ENCODE results near the gene PREX1. TPM values are rescaled to one million over a fixed set of nuclear protein-coding genes. Genes with fewer than 3 reads are reported as not detected.

Gene PREX1
- polyA plus RNA-seq, 1 of the 3 experiments (the other 2 are of a cell fraction) = 5.3 TPM

DNA sequence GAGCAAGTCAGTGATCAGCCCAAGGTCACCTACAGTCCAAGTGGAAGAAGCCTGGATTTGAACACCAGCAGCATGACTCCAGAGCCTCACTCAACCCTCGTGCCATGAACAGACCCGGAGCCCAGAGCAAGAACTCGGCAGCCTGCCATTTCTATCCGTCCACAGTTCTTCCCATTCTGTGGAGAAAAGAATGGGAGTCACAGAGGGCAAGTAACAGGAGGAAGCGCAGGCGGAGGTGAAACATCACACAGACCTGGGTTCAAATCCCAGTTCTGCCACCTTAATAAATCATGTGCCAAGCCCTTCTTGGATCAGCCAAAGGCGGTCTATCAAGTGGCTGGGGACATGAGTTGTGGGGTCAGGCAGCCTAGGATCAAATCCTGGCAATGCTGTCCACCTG, 4.3 kb downstream of the PREX1 start:
- no peaks in the 10 kb centered on the region for H3K36me3 ChIP-seq (replicated peaks in 1 of 2; ENCODE audit: control insufficient read depth in 1 of 2, insufficient read depth in 2 of 2, low read length in 1 of 2)
- no peaks in the 10 kb centered on the region for H3K9me2 ChIP-seq
- no peaks in the 10 kb centered on the region for H3K9me3 ChIP-seq
- CTCF ChIA-PET = interaction anchor here (1.3 kb wide), 1 partner anchor 66 kb away, joined by 3 read pairs; no protein-coding TSS in a partner anchor
- POLR2A ChIA-PET = no interaction called here
- no peak overlapping the region for H2AFZ ChIP-seq (ENCODE audit: low read depth)
- no peak overlapping the region for H3K9ac ChIP-seq
- H3K79me2 ChIP-seq (ENCODE audit: insufficient read depth) = peaks cover 13% of the 10 kb centered on the region; the same call in 1 of the 2 replicates
- peaks cover under 1 to 29% of the 10 kb centered on the region in 2 experiments; a peak in 3 of 4 replicates for H3K4me1 ChIP-seq (ENCODE audit: control insufficient read depth in 1 of 2, insufficient read depth in 2 of 2, low read depth in 1 of 2, low read length in 1 of 2)
- 0 out of 2 replicates have a peak overlapping the region, but pooled peaks have one; percentile 37 for H3K4me2 ChIP-seq
- TF ChIP-seq POLR2AphosphoS5 (IDR thresholded peaks at IDR 0.05; ENCODE audit: low read depth, low read length) (no peak), RCOR1 (IDR thresholded peaks at IDR 0.05; ENCODE audit: low read length) (no peak), FOXM1 (IDR thresholded peaks at IDR 0.05; ENCODE audit: low read depth) (no peak), FOSL2 (IDR thresholded peaks at IDR 0.05; ENCODE audit: borderline replicate concordance, low read depth) (no peak), TCF12 (IDR thresholded peaks at IDR 0.05) (no peak)
- H3F3A ChIP-seq (replicated peaks; ENCODE audit: insufficient read depth) = peaks cover 20% of the 10 kb centered on the region
- H3K27me3 ChIP-seq (ENCODE audit: insufficient read depth) = no peaks in the 10 kb centered on the region
- no peak for DNase-seq
- no peak overlapping the region for H3K27ac ChIP-seq (ENCODE audit: low read depth in 2 of 2, low read length in 1 of 2)
- 95% methylated on average over 7 of the region's 7 CpGs for WGBS (ENCODE audit: low lambda C conversion rate)
- H4K20me1 ChIP-seq (ENCODE audit: insufficient read depth) = no peaks in the 10 kb centered on the region
- no peak overlapping the region for H3K4me3 ChIP-seq (ENCODE audit: low read depth in 2 of 2, low read length in 1 of 2)

DNA sequence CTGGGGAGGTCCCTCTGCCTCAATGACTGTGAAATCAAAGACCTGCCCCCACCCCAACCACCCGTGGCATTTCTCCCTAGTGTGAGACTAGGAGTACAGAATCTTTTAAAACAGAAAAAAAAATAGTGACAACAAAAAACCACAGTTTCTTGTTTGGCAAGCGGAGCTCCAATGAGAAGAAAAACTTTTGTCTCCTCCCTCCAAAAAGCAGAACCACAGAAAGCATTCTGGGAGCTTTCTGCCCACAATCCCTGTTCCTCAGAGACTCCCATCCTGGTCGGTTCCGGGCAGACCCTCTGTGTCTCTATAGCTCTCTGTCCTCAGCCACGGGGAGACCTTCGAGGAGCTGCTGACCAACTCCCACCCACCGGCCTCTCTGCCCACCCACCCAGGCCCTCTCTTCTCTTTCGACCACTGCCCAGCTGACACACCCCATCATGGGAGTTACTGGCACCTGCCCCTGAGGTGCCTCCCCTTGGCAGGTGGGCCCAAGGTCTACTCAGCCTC, 4.9 kb downstream of the PREX1 start:
- DNase-seq = no peak
- 79% methylated on average over 8 of the region's 8 CpGs for WGBS (ENCODE audit: low lambda C conversion rate)
- no peak overlapping the region for H2AFZ ChIP-seq (ENCODE audit: low read depth)
- no peak overlapping the region for H3K9ac ChIP-seq
- CTCF ChIA-PET = interaction anchor here (1.3 kb wide), 1 partner anchor 67 kb away, joined by 3 read pairs; no protein-coding TSS in a partner anchor
- H3F3A ChIP-seq (replicated peaks; ENCODE audit: insufficient read depth) = peaks cover 20% of the 10 kb centered on the region
- POLR2A ChIA-PET = no interaction called here
- no peak overlapping the region for H3K4me2 ChIP-seq
- no peak overlapping the region for H3K4me3 ChIP-seq (ENCODE audit: low read depth in 2 of 2, low read length in 1 of 2)
- peaks cover 13% of the 10 kb centered on the region; the same call in 1 of the 2 replicates for H3K79me2 ChIP-seq (ENCODE audit: insufficient read depth)
- TF ChIP-seq RXRA (IDR thresholded peaks at IDR 0.05; ENCODE audit: borderline replicate concordance, low read depth) (no peak), RAD21 (IDR thresholded peaks at IDR 0.05; ENCODE audit: low read length) (no peak)
- H3K4me1 ChIP-seq (ENCODE audit: control insufficient read depth in 1 of 2, insufficient read depth in 2 of 2, low read depth in 1 of 2, low read length in 1 of 2) = peaks cover 0 to 29% of the 10 kb centered on the region in 2 experiments; a peak in 3 of 4 replicates
- no peaks in the 10 kb centered on the region for H3K9me3 ChIP-seq
- no peaks in the 10 kb centered on the region for H3K27me3 ChIP-seq (ENCODE audit: insufficient read depth)
- no peaks in the 10 kb centered on the region for H3K9me2 ChIP-seq
- H3K27ac ChIP-seq (ENCODE audit: low read depth in 2 of 2, low read length in 1 of 2) = no peak overlapping the region
- H4K20me1 ChIP-seq (ENCODE audit: insufficient read depth) = no peaks in the 10 kb centered on the region
- H3K36me3 ChIP-seq (replicated peaks in 1 of 2; ENCODE audit: control insufficient read depth in 1 of 2, insufficient read depth in 2 of 2, low read length in 1 of 2) = no peaks in the 10 kb centered on the region

DNA sequence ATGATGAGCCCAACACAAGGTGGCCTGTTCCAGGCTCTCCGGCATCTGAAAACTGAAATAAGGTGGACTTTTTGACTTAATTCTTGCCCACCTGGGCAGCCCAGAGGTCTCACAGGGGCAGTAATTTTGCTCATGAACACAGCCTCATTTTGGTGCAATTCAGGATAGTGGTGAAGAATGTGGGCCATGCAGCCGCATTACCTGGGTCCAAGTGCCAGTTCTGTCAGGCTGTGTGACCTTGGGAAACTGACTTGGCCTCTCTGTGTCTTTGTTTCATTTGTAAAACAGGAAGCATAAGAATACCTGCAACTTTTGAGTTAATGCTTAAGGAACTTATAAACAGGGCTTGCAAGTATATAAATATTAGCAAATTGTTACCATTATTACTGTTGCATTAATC, 5.6 kb downstream of the PREX1 start:
- H3K36me3 ChIP-seq (replicated peaks in 1 of 2; ENCODE audit: control insufficient read depth in 1 of 2, insufficient read depth in 2 of 2, low read length in 1 of 2) = no peaks in the 10 kb centered on the region
- peaks cover 13% of the 10 kb centered on the region; the same call in 1 of the 2 replicates for H3K79me2 ChIP-seq (ENCODE audit: insufficient read depth)
- no peaks in the 10 kb centered on the region for H3K9me3 ChIP-seq
- H3K4me1 ChIP-seq (ENCODE audit: control insufficient read depth in 1 of 2, insufficient read depth in 2 of 2, low read depth in 1 of 2, low read length in 1 of 2) = peaks cover 0 to 29% of the 10 kb centered on the region in 2 experiments; a peak in 3 of 4 replicates
- no peak overlapping the region for H2AFZ ChIP-seq (ENCODE audit: low read depth)
- no peak overlapping the region for H3K27ac ChIP-seq (ENCODE audit: low read depth in 2 of 2, low read length in 1 of 2)
- 95% methylated on average over 2 of the region's 2 CpGs for WGBS (ENCODE audit: low lambda C conversion rate)
- no peak overlapping the region for H3K9ac ChIP-seq
- H3K4me3 ChIP-seq (ENCODE audit: low read depth in 2 of 2, low read length in 1 of 2) = no peak overlapping the region
- H4K20me1 ChIP-seq (ENCODE audit: insufficient read depth) = no peaks in the 10 kb centered on the region
- POLR2A ChIA-PET = no interaction called here
- H3K4me2 ChIP-seq = no peak overlapping the region
- no peaks in the 10 kb centered on the region for H3K9me2 ChIP-seq
- CTCF ChIA-PET = interaction anchor here (1.7 kb wide), 1 partner anchor 165 kb away, joined by 6 read pairs; no protein-coding TSS in a partner anchor
- H3K27me3 ChIP-seq (ENCODE audit: insufficient read depth) = no peaks in the 10 kb centered on the region
- DNase-seq = no peak
- peaks cover 20% of the 10 kb centered on the region for H3F3A ChIP-seq (replicated peaks; ENCODE audit: insufficient read depth)
- TF ChIP-seq RFX5 (IDR thresholded peaks at IDR 0.05; ENCODE audit: low read length) (no peak), RCOR1 (IDR thresholded peaks at IDR 0.05; ENCODE audit: low read length) (no peak), TCF12 (IDR thresholded peaks at IDR 0.05) (no peak), RXRA (IDR thresholded peaks at IDR 0.05; ENCODE audit: borderline replicate concordance, low read depth) (no peak), NRF1 (IDR thresholded peaks at IDR 0.05; ENCODE audit: low read depth, low read length) (no peak), FOSL2 (IDR thresholded peaks at IDR 0.05; ENCODE audit: borderline replicate concordance, low read depth) (no peak), FOXJ3 (CRISPR knock-in tag; IDR thresholded peaks at IDR 0.05) (no peak), MXI1 (IDR thresholded peaks at IDR 0.05; ENCODE audit: low read depth, low read length) (no peak), TAF1 (IDR thresholded peaks at IDR 0.05; ENCODE audit: borderline replicate concordance, low read depth, low read length) (no peak), GATA2 (CRISPR knock-in tag; IDR thresholded peaks at IDR 0.05) (no peak), POLR2AphosphoS5 (IDR thresholded peaks at IDR 0.05; ENCODE audit: low read depth, low read length) (no peak)
- TF ChIP-seq, protein P1, sequence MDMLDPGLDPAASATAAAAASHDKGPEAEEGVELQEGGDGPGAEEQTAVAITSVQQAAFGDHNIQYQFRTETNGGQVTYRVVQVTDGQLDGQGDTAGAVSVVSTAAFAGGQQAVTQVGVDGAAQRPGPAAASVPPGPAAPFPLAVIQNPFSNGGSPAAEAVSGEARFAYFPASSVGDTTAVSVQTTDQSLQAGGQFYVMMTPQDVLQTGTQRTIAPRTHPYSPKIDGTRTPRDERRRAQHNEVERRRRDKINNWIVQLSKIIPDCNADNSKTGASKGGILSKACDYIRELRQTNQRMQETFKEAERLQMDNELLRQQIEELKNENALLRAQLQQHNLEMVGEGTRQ (IDR thresholded peaks at IDR 0.05; ENCODE audit: borderline replicate concordance, low read depth, low read length) = no peak
- TF ChIP-seq, protein P2, sequence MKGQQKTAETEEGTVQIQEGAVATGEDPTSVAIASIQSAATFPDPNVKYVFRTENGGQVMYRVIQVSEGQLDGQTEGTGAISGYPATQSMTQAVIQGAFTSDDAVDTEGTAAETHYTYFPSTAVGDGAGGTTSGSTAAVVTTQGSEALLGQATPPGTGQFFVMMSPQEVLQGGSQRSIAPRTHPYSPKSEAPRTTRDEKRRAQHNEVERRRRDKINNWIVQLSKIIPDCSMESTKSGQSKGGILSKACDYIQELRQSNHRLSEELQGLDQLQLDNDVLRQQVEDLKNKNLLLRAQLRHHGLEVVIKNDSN (IDR thresholded peaks at IDR 0.05; ENCODE audit: borderline replicate concordance, low read depth) = no peak
- TF ChIP-seq, protein P3, sequence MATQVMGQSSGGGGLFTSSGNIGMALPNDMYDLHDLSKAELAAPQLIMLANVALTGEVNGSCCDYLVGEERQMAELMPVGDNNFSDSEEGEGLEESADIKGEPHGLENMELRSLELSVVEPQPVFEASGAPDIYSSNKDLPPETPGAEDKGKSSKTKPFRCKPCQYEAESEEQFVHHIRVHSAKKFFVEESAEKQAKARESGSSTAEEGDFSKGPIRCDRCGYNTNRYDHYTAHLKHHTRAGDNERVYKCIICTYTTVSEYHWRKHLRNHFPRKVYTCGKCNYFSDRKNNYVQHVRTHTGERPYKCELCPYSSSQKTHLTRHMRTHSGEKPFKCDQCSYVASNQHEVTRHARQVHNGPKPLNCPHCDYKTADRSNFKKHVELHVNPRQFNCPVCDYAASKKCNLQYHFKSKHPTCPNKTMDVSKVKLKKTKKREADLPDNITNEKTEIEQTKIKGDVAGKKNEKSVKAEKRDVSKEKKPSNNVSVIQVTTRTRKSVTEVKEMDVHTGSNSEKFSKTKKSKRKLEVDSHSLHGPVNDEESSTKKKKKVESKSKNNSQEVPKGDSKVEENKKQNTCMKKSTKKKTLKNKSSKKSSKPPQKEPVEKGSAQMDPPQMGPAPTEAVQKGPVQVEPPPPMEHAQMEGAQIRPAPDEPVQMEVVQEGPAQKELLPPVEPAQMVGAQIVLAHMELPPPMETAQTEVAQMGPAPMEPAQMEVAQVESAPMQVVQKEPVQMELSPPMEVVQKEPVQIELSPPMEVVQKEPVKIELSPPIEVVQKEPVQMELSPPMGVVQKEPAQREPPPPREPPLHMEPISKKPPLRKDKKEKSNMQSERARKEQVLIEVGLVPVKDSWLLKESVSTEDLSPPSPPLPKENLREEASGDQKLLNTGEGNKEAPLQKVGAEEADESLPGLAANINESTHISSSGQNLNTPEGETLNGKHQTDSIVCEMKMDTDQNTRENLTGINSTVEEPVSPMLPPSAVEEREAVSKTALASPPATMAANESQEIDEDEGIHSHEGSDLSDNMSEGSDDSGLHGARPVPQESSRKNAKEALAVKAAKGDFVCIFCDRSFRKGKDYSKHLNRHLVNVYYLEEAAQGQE (IDR thresholded peaks at IDR 0.05; ENCODE audit: low read depth, low read length) = no peak
